CD4-positive, alpha-beta T cell treated with Interleukin-21 for 1 hour (primary cell): Measurements from ENCODE around the gene ABCC12.

Experiments used
- DNase-seq: peaks from one replicate; pipeline ENCODE4 v3.0.0-alpha.2; 2020

ABCC12 gene

DNA sequence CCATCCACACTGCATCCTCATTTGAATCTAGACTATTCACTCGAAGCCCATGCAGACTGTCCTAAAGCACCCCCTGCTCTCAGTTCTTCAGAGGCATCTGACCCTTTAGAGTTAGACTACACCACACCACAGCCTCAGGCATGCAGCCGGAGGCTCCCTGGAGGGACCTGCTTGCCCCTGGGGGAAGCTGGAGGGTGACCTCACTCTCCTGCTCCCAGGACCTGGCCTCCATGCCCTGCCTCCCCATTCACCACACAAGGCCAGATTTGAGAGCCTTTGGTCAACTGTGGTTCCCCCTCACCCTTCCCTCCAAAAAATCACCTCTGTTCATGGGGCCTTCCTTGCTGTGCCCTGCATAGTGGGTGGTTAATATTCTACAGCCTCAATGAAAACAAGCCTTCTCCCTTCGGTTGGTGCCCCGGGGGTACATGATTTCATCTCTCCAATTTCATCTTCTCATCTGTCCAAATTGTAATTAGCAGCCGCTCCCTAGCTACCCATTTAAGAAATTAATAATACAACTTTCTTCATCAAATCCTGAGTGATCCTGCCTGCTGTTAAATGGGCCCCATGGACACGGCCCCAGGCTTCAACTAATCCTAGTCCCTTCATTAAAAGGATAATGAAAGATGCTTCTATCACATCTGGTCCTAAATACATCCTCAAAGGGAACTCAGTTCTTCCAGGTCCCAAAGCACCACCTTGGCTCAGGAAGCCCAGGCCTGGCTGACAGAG lies 24.4 kb downstream of the ABCC12 start:
- DNase-seq: no peak

DNA sequence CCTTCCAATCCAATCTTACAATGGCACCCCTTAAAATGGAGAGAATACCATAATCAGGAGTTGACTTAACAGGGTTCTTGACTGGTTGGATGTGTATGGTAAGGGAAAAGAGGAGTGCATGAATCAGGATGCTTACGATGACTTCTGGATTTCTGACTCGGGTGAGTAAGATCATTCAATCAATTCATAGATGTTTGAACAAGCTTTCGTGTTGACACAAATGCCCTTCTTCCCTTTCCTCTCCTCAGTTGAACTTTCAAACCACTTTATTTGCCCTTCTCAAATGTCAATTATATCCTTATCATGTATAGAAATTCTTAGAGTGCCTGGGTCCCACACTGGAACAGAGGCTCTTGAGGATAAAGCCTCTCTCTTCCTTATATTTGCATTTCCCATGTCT lies 25.9 kb downstream of the ABCC12 start:
- no peak for DNase-seq

DNA sequence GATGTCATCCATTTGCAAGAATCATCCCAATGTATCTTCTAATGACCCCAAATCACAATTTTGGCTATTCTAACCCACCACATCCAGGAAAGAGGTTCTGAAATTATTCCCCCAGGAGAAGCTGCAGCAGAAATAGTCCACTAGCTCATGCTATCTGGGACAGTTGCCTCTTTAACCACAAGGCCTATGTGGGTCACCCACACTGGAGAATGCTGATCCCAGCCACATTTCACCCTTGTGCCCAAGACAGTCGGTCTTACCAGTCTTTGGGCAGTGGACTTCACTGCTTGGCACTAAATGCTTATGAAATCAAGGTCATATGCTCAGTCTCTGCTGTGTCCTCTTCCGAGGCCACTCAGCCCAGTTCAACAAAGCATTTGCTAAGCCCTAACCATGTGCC lies 27.0 kb downstream of the ABCC12 start:
- no peak for DNase-seq

DNA sequence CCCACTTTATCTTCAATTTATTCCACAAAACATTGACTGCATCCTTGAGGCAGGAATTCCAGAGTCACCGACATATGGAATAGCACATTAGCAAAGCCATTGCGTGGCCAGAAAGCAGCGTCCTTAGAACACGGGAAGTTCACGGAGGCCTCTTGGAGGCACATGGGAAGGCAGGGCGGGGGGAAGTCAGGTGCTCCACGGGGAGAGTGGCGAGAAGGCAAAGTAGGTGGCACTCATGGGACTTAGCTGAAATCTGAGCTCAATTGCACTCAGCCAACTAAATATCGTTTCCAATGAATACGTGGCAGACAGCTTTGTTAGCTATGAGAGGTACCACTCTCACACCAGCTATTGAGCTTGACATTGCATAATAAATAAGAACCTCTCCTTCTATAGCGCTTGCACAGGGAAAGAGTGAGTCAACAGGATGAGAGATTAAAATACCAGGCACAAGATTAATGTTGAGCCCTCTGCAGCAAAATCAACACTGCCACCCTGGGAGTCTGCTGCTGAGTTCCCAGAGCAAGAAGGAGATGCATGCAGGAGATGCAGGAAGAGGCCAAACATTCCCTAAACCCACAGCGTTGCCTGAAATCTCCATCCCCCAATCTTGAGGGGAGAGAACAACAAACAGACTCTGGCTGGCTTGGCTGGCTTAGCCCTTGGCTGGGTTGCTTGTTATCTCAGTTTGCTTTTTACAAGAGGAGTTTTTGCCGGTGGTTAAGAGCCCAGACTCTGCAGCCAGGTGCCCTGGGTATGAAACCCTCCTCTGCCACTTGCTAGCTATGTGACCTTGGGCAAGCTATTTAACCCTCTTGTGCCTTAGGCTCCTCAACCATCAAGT lies 28.8 kb downstream of the ABCC12 start:
- no peak for DNase-seq

DNA sequence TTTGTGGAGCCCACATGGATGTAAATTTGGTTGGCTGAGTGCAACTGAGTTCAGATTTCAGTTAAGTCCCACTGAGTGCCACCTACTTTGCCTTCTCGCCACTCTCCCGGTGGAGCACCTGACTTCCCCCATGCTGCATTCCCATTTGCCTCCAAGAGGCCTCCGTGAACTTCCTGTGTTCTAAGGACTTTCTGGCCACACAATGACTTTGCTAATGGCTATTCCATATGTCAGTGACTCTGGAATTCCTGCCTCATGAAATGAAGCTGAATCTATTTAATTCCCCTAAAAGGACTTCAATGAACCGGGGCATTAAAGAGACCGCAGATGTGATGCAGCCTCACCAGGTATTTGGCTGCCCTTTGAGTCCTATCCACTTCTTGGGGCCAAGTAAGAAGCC lies 29.9 kb downstream of the ABCC12 start:
- DNase-seq: no peak

DNA sequence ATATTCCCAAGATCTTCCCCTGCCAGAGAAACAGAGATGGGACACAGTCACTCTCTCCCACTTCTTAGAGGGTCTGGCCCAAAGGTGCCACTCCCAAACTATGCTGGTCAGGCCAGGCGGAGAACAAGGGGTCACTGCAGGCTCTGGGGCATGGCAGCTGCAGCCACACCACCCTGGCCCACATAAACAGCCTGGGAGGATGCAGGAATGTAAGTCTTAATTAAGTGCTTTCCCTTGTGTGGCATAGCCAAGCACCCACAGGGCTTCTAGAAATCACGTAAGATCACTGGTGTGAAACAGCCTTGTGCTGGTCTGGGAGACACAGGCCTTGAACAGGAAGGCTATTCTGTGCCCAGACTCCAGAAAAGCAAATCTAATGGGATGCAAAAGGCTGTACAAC lies 31.5 kb downstream of the ABCC12 start:
- no peak for DNase-seq

DNA sequence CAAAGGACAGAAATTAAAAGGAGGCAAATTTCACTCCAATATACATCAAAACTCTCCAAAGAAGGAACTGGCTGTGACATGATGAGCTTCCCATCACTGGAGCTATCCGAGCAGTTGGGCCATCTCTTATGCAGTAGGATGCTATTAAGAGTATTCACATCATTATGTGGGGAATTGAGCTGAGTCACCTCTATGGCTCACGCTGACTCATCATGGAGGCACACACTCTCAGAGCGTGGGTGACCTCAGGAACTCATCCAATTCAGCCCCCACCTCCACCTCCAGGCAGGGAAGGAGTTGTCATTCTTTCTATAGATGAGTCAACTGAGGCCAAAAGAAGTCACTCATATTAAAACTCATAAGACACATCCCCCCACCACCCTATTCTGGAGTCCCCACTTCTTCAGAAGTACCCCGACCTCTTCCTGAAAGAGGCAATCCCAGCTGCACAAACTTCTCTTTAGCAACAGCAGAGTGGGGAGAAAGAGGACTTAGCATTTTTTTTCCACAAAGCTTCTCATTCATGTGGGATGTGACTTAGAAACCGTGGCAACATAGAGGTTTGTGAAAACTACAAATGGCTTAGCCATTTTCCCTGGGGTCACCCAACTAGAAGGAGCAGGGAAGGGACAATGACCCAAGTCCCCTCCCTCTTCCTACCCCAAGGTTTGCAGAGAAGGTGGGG lies 32.5 kb downstream of the ABCC12 start:
- no peak for DNase-seq

DNA sequence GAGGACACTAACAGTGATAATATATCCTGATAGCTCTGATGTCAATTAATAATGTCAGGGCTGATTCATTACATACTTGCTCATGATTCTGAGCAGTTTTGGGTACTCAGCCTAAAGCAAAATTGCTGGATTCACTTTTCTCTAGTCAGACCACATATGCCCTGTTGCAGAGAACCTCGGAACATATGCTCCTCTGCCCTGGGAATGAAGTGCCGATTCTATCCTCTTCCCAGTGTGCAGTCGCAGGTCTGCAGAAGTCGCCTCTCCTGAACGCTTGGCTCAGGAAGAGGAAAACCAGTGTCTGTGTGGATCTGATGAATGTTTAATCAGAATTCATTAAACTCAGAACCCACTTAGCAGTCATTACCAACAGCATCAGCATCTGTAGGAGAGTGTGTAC lies 34.5 kb downstream of the ABCC12 start:
- no peak for DNase-seq

DNA sequence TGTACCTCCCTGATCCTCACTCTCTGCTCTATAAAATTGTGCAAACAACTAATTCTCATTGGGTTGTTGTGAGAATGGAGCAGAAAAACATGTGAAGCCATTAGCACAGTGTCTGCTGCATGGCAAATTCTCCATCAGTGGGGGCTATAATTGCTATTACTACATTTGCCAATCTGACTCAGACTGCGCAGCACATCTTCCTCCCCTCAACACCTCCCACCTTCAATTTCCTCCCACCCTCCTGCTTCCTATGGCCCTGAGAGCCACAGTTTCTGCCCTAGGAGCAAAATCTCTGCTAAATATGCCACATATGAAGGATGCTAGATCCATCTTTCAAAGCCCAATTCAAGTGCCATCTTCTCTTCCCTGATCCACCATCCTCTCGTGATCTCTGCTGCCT lies 37.0 kb downstream of the ABCC12 start:
- DNase-seq: no peak

DNA sequence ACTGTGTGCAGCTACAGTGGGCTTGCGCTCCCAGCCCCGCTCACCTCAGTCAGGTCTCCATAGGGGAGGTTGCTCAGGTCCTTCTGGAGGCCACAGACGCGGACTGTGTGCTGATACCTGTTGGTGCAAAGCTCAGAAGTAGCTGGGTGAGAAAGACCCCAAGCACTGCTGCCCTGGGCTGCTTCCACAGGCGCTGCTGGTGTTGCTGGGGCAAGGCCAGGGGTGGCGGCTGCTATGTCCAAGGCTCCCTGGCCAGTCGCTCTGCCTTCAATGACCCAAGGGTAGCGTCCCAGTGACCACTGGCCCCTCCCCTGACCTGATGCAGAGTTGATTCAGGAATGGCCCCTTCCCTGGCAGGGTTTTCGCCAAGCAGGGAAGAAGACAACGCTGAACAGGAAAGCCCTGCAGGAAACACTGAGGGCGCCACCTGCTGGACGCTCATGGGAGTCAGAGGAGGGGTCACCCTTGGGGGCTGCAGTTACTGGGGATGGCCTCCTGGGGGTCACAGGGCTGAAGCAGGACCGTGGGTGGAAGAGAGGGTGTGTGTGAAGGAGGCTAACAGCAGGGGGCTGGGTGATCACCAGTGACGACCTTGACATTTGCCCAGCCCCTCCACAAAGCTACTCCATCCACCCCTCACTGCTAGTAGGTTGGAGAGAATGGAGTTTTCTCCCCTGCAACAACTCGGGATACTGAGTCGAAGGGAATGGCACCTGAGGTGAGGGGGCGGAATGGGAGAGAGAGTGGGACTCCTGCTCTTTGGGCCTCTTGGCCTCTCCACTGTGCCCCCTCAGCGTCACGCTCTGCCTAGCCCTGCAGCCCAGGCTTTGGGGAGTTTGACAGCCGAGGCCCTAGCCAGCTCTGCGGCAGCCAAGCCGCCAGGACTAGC lies 38.3 kb downstream of the ABCC12 start:
- peak; percentile 51 for DNase-seq

DNA sequence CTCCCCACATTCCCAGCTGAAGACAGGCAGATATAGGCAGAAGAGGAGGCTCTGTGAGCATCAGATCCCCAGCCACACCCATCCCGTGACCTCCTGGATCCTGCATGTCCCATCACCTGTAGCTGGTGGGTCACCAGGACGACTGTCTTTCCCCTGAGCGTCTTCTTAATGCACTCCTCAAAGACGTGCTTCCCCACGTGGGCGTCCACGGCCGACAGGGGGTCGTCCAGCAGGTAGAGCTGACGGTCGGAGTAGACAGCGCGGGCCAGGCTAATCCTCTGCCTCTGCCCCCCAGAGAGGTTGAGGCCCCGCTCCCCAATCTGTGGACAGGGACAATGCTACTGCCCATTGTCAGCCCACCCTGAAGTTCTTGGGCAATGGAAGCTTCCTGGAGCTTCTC lies 40.5 kb downstream of the ABCC12 start:
- no peak for DNase-seq

DNA sequence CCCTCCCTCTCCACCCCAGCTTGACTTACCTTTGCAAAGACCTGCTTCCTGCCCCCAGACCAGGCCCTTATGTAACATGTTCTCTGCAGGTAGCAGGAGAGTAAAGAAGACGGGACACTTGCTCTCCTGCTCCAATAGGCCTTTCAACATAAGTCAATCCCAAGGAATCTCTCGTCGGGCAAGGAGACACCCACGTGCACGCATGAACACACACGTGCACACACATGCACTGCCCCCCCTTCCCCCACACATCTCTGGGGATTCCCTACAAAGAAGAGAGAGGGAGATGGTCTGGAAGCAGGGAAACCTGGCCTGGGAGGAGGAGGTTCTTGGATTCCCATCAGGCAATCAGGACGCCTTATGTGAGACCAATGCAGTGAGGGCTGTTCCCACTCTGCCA lies 41.4 kb downstream of the ABCC12 start:
- DNase-seq: no peak

DNA sequence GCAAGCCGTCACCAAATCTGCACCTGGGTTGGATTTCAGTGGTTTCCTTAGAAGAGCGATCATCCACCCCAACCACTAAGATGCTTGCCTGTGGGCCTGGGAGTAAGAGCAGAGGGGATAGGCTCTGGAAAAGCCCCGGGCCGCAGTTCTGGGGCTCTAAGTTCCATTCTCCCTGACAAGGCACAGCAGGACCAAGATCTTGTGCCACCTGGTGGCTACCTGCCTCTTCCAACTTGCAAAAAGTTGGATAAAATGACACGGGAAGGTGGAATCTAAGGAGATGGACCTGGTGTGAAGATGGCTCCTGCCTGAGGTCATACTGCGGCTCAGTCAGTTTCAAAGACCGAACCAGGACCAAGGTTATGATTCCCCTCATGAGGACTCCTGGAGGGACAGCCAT lies 42.3 kb downstream of the ABCC12 start:
- no peak for DNase-seq

DNA sequence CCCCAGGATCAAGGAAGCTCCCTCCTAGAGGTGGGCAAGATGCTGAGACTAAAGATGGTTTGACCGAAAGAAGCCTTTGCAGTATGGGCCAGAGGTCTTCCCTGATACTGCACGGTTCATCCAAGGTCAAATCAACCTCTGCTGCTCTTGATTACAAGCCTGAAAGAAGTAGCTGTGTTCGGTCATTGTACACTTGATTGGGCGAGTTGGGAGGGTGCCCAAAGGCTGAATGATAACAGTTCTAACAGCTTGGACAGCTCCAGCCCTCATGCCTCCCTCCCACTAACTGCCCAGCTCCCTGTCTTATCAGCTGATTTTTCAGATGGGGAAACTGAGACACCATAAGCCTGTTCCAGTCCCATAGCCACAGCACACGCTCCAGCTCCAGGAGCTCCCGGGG lies 42.8 kb downstream of the ABCC12 start:
- DNase-seq: no peak

DNA sequence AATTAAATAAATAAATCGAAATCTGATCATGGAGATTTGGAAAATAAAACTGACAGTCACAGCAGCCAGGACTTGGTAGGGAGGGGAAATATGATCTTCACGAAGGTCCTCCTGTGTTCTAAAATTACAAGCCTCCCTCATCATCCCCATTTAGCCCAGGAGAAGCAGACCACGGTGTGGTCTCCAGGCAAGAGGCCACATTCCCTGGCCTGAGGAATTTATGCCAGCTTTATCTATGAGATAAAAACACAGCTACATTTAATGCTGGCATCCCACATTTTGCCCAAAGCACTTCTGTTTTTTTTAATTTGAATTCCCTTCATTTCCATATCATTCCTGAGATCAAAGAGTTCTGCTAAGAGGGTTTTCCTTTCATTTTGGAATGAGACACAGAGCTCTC lies 43.2 kb downstream of the ABCC12 start:
- no peak for DNase-seq

DNA sequence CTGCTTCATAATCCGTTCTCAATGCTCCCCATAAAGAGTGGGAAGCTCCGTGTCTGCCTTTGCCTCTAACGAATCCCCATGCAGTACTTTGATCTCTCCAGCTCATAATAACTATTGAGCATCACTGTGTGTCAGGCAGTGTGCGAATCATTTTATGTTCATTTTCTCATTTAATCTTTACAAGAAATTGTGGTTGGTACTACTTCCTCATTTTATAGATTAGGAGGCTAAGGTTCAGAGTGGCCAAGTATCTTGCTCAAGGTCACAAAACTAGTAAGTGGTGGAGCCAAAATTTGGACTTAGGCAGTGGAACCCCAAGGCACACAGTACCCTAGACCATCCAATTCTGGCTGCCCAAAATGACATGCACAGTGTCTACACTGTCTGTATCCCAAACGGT lies 44.8 kb downstream of the ABCC12 start:
- DNase-seq: no peak

DNA sequence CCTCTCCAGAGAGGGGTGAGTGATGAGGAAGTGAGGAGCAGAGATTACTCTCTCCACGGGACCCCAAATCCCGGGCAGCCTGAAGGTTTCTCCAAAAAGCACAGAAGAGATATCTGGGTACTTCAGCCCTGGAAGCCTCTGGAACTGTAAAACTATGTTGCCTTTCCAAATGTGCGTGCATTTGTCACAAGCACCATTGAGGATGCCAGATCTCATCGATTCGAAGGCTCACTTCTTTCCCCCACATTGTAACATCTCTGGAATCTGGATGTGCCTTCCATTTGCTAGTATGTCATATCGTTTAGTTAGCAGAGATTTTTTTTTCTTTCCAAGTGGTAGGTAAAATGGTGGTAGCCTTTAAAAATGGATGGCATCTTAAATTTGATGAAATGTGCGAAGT lies 45.8 kb downstream of the ABCC12 start:
- no peak for DNase-seq

DNA sequence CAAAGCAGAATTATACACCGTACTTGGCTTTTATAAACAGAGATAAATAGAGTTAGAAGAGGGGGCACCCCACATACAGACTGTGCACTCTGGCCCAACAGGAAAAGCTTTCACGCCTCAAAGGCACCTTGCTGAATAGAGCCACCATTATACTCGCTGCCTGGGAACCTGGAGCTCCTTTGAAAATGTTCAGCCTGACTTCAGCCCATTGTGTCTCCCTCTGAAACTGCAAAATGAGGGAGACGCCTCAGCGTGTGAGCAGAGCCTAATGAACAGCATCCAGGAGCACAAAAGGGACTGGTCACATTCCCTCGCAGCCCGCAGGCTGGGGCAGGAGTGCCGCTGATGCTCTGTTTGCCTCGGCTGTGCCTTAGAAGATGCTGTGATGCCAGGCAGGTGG lies 46.3 kb downstream of the ABCC12 start:
- DNase-seq: no peak

DNA sequence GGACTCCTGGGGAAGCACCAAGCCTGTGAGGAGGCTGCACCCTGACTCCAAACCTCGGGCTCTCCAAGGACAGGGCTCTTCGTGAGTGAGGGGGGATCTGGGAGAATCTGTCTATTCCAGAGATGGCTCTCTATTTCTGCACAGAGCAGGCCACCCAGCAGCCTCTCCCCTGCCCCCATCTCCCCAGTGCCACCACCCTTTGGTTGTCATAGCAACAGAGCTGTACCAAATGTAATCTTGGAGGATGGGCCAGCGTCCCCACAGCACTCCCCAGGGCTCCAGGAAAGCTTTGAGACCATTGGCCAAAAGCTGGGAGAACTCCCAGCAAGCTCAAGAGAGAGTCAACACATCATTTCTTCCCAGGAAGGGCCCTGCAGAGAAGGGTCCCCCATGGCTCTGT lies 49.3 kb downstream of the ABCC12 start:
- DNase-seq: no peak
